Prostate gland (tissue), 2 donors: Measurements from ENCODE around the gene OTULINL.

Source experiments
- POLR2A ChIP-seq: fragments of 450-650 bp; IDR thresholded peaks from one replicate; pipeline ENCODE4 v1.6.1; 2016; ENCODE audit warnings: antibody characterized with exemption, mild to moderate bottlenecking
- POLR2AphosphoS5 ChIP-seq: sonication (generic); formaldehyde crosslinking; IDR thresholded peaks from one replicate; pipeline ENCODE4 v1.6.1; 2017; ENCODE audit warnings: antibody characterized with exemption
- TF ChIP-seq, protein P1 (sequence below), 4 experiments: fragments of 200-600 bp in 2 of 4; fragments of 450-650 bp in 2 of 4; sonication (generic) in 2 of 4; IDR thresholded peaks; 1 replicate in 3 of 4; 2 replicates in 1 of 4; pipeline ENCODE4 v1.5.1; 2016 to 2019; ENCODE audit warnings: antibody characterized with exemption in 4 of 4, mild to moderate bottlenecking in 2 of 4, moderate library complexity in 2 of 4

DNA sequence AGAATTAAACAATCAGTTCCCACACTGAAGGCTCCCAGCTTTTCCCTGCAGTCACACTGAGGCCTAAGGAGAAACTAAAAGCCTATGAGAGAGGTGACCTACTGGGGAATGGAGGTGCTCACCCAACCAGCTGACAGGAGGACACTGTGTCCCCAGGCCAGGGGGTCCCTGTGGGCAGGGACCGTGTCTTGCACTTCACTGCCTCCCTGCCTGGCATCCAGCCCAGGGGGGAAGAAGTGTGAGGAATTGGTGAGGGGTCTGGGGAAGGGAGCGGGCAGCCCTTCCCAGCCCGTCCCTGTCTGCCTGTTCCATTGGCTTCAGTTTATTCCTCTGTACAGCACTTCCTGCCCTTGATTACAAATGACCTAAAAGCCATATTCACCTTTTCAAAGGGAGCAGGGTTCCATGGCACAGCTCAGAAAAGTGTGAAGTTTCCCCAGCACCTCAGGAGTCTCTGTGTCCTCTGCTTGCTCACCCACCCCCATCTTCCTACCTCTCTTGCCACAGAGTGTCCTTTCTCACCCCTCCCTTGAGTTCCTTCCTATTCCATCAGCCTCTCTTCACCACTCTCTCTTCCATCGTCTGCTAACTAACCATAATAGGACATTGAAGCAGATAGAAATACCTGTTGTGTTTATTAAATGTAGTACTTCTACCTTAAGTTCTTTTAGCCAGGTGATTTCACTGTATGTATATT, 12.9 kb downstream of the OTULINL start:
- TF ChIP-seq, protein P1, sequence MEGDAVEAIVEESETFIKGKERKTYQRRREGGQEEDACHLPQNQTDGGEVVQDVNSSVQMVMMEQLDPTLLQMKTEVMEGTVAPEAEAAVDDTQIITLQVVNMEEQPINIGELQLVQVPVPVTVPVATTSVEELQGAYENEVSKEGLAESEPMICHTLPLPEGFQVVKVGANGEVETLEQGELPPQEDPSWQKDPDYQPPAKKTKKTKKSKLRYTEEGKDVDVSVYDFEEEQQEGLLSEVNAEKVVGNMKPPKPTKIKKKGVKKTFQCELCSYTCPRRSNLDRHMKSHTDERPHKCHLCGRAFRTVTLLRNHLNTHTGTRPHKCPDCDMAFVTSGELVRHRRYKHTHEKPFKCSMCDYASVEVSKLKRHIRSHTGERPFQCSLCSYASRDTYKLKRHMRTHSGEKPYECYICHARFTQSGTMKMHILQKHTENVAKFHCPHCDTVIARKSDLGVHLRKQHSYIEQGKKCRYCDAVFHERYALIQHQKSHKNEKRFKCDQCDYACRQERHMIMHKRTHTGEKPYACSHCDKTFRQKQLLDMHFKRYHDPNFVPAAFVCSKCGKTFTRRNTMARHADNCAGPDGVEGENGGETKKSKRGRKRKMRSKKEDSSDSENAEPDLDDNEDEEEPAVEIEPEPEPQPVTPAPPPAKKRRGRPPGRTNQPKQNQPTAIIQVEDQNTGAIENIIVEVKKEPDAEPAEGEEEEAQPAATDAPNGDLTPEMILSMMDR (IDR thresholded peaks at IDR 0.05), result no peak
- TF ChIP-seq POLR2AphosphoS5 (no peak), POLR2A (no peak)
